Activated T-helper 1 cell treated with anti-CD3 and anti-CD28 coated beads, Interleukin-12 subunit alpha, Interleukin-12 subunit beta, Interleukin-2, Interleukin-4 antibody, amounts not matched to agents 30 ng/mL and 10 ng/mL and 1 ng/mL, durations not matched to agents 14 hours and 24 hours and 36 hours (primary cell): ENCODE measurements around the gene RBMX. TPM values are rescaled to one million over a fixed set of nuclear protein-coding genes. Genes with fewer than 3 reads are reported as not detected.
A peak's percentile ranks its signal among the peaks of the same experiment; 100 is the strongest.

ENCODE experiments used
- DNase-seq: peaks from one replicate; pipeline ENCODE4 v3.0.0; 2021; ENCODE audit warnings: low spot score
- H3K27ac Mint-ChIP-seq: one replicate; pipeline ENCODE4 v1.8.0; 2021; ENCODE audit warnings: mild to moderate bottlenecking, mixed read lengths
- H3K27me3 Mint-ChIP-seq: one replicate; pipeline ENCODE4 v1.8.0; 2022; ENCODE audit warnings: mild to moderate bottlenecking, moderate library complexity, mixed read lengths; ENCODE audit not compliant: insufficient read depth
- H3K36me3 Mint-ChIP-seq: one replicate; pipeline ENCODE4 v1.8.0; 2021; ENCODE audit warnings: low read depth, mixed read lengths
- H3K4me1 Mint-ChIP-seq: one replicate; pipeline ENCODE4 v1.8.0; 2021; ENCODE audit warnings: low read depth, mixed read lengths
- H3K4me3 Mint-ChIP-seq: one replicate; pipeline ENCODE4 v1.8.0; 2021; ENCODE audit warnings: mild to moderate bottlenecking, moderate library complexity, mixed read lengths
- H3K9me3 Mint-ChIP-seq: one replicate; pipeline ENCODE4 v1.8.0; 2021; ENCODE audit warnings: mixed read lengths
- intact Hi-C: fragments of 100-400 bp; cut with micrococcal nuclease; formaldehyde crosslinking; loops from one replicate; pipeline ENCODE4 v1.15.1; 2024
- total RNA-seq: library from RNA; stranded (reverse); gene quantifications from 2 replicates; pipeline ENCODE4 v1.2.3, GENCODE V29; 2022

RBMX gene
- total RNA-seq, 1 donor from 2014 or later, result 308 TPM

GRCh38 chrX:136870064-136870463, 10.5 kb downstream of the RBMX start:
- Mint-ChIP-seq H3K4me3 (no peak overlapping the region), H3K27me3 (no peaks in the 10 kb centered on the region), H3K4me1 (peaks cover 33% of the 10 kb centered on the region)

GRCh38 chrX:136868283-136869055, 12.1 kb downstream of the RBMX start:
- peaks cover 43% of the 10 kb centered on the region for H3K36me3 Mint-ChIP-seq
- intact Hi-C loops, result loop anchor here (5.0 kb wide), 2 partner anchors 59 to 86 kb away; partner anchors contain the start of gene ARHGEF6
- H3K9me3 Mint-ChIP-seq, result no peaks in the 10 kb centered on the region
- H3K27ac Mint-ChIP-seq, result peak overlapping the region; percentile 21
- H3K27me3 Mint-ChIP-seq, result no peaks in the 10 kb centered on the region
- no peak overlapping the region for H3K4me3 Mint-ChIP-seq
- peaks cover 33% of the 10 kb centered on the region for H3K4me1 Mint-ChIP-seq
- no peak for DNase-seq

More at GRCh38 chrX:136870064-136870463, 10.5 kb downstream of the RBMX start:
- peaks cover 50% of the 10 kb centered on the region for H3K36me3 Mint-ChIP-seq
- DNase-seq, result no peak
- no peaks in the 10 kb centered on the region for H3K9me3 Mint-ChIP-seq
- intact Hi-C loops, result no loop called here
- peak overlapping the region; percentile 67 for H3K27ac Mint-ChIP-seq

- intact Hi-C loops, result loop anchor here (5.0 kb wide), 2 partner anchors 60 to 85 kb away; partner anchors contain the start of gene ARHGEF6
- Mint-ChIP-seq H3K9me3 (no peaks in the 10 kb centered on the region), H3K4me1 (peaks cover 33% of the 10 kb centered on the region), H3K27me3 (no peaks in the 10 kb centered on the region), H3K36me3 (peaks cover 38% of the 10 kb centered on the region), H3K27ac (peak overlapping the region; percentile 69), H3K4me3 (no peak overlapping the region)
- DNase-seq, result no peak
Observed at GRCh38 chrX:136867518-136867917, 13.0 kb downstream of the RBMX start.

- Mint-ChIP-seq H3K4me3 (no peak overlapping the region), H3K36me3 (peaks cover 34% of the 10 kb centered on the region), H3K27me3 (no peaks in the 10 kb centered on the region), H3K27ac (peak overlapping the region; percentile 69), H3K9me3 (no peaks in the 10 kb centered on the region), H3K4me1 (peaks cover 33% of the 10 kb centered on the region)
- intact Hi-C loops, result loop anchor here (5.0 kb wide), 2 partner anchors 60 to 85 kb away; partner anchors contain the start of gene ARHGEF6
- DNase-seq, result no peak
Observed at GRCh38 chrX:136867096-136867491, 13.4 kb downstream of the RBMX start.

- Mint-ChIP-seq H3K27me3 (no peaks in the 10 kb centered on the region), H3K4me3 (no peak overlapping the region), H3K27ac (peak overlapping the region; percentile 79), H3K4me1 (peaks cover 33% of the 10 kb centered on the region), H3K9me3 (no peaks in the 10 kb centered on the region), H3K36me3 (peaks cover 35% of the 10 kb centered on the region)
- DNase-seq, result no peak
- intact Hi-C loops, result loop anchor here (5.0 kb wide), 2 partner anchors 61 to 84 kb away; partner anchors contain the start of gene ARHGEF6
Observed at GRCh38 chrX:136866337-136867095, 14.0 kb downstream of the RBMX start.

- Mint-ChIP-seq H3K4me1 (peaks cover 33% of the 10 kb centered on the region), H3K4me3 (no peak overlapping the region), H3K9me3 (no peaks in the 10 kb centered on the region), H3K27ac (peak overlapping the region; percentile 18), H3K27me3 (no peaks in the 10 kb centered on the region), H3K36me3 (peaks cover 36% of the 10 kb centered on the region)
- intact Hi-C loops, result loop anchor here (5.0 kb wide), 2 partner anchors 62 to 83 kb away; partner anchors contain the start of gene ARHGEF6
- DNase-seq, result no peak
Observed at GRCh38 chrX:136865270-136866158, 15.0 kb downstream of the RBMX start.

GRCh38 chrX:136863826-136864225, 16.7 kb downstream of the RBMX start:
- Mint-ChIP-seq H3K27me3 (no peaks in the 10 kb centered on the region), H3K4me1 (peaks cover 23% of the 10 kb centered on the region), H3K27ac (no peak overlapping the region), H3K4me3 (no peak overlapping the region), H3K9me3 (no peaks in the 10 kb centered on the region), H3K36me3 (peaks cover 34% of the 10 kb centered on the region)
- DNase-seq, result no peak
- intact Hi-C loops, result no loop called here

- H3K27me3 Mint-ChIP-seq, result no peaks in the 10 kb centered on the region
- H3K9me3 Mint-ChIP-seq, result no peaks in the 10 kb centered on the region
- H3K36me3 Mint-ChIP-seq, result peaks cover 34% of the 10 kb centered on the region
- DNase-seq, result no peak
- intact Hi-C loops, result no loop called here
- peaks cover 21% of the 10 kb centered on the region for H3K4me1 Mint-ChIP-seq
- no peak overlapping the region for H3K27ac Mint-ChIP-seq
- no peak overlapping the region for H3K4me3 Mint-ChIP-seq
Observed at GRCh38 chrX:136862546-136862945, 18.0 kb downstream of the RBMX start.

- peaks cover 14% of the 10 kb centered on the region for H3K4me1 Mint-ChIP-seq
- H3K27ac Mint-ChIP-seq, result peak overlapping the region; percentile 6
- intact Hi-C loops, result no loop called here
- H3K36me3 Mint-ChIP-seq, result peaks cover 29% of the 10 kb centered on the region
- DNase-seq, result no peak
- no peaks in the 10 kb centered on the region for H3K27me3 Mint-ChIP-seq
- no peaks in the 10 kb centered on the region for H3K9me3 Mint-ChIP-seq
- no peak overlapping the region for H3K4me3 Mint-ChIP-seq
Observed at GRCh38 chrX:136861877-136862276, 18.6 kb downstream of the RBMX start.

GRCh38 chrX:136858007-136858756, 22.3 kb downstream of the RBMX start:
- H3K27me3 Mint-ChIP-seq, result no peaks in the 10 kb centered on the region
- intact Hi-C loops, result no loop called here
- H3K36me3 Mint-ChIP-seq, result peaks cover 39% of the 10 kb centered on the region
- DNase-seq, result no peak
- H3K9me3 Mint-ChIP-seq, result no peaks in the 10 kb centered on the region
- no peak overlapping the region for H3K4me3 Mint-ChIP-seq
- no peak overlapping the region for H3K27ac Mint-ChIP-seq
- peaks cover 17% of the 10 kb centered on the region for H3K4me1 Mint-ChIP-seq

- H3K27ac Mint-ChIP-seq, result no peak overlapping the region
- H3K36me3 Mint-ChIP-seq, result peaks cover 36% of the 10 kb centered on the region
Observed at GRCh38 chrX:136856551-136856950, 24.0 kb downstream of the RBMX start.

GRCh38 chrX:136856050-136856449, 24.5 kb downstream of the RBMX start:
- H3K9me3 Mint-ChIP-seq, result no peaks in the 10 kb centered on the region
- intact Hi-C loops, result no loop called here
- no peak overlapping the region for H3K27ac Mint-ChIP-seq
- no peak overlapping the region for H3K4me3 Mint-ChIP-seq
- DNase-seq, result no peak
- H3K27me3 Mint-ChIP-seq, result no peaks in the 10 kb centered on the region
- H3K4me1 Mint-ChIP-seq, result peaks cover 17% of the 10 kb centered on the region
- H3K36me3 Mint-ChIP-seq, result peaks cover 37% of the 10 kb centered on the region

More at GRCh38 chrX:136856551-136856950, 24.0 kb downstream of the RBMX start:
- Mint-ChIP-seq H3K9me3 (no peaks in the 10 kb centered on the region), H3K4me1 (peaks cover 17% of the 10 kb centered on the region), H3K4me3 (no peak overlapping the region), H3K27me3 (no peaks in the 10 kb centered on the region)
- DNase-seq, result no peak
- intact Hi-C loops, result no loop called here
